HG03196 (cell line): ENCODE measurements around the gene ITGB4.
"Not testable (repeated sequence)": the region's sequence is repeated elsewhere in the genome, so short reads cannot be mapped to it uniquely, and the experiment has no call there.

Experiments
- ATAC-seq: cut with Tn5 transposase; IDR thresholded peaks from one replicate; pipeline ENCODE4 v1.9.1; 2021; ENCODE audit not compliant: unreplicated experiment

Gene ITGB4

GRCh38 chr17:75752802-75753513 is 31.7 kb downstream of the ITGB4 start:
- ATAC-seq = no peak

GRCh38 chr17:75753514-75754377 is 32.5 kb downstream of the ITGB4 start:
- ATAC-seq = peak; percentile 59

DNA sequence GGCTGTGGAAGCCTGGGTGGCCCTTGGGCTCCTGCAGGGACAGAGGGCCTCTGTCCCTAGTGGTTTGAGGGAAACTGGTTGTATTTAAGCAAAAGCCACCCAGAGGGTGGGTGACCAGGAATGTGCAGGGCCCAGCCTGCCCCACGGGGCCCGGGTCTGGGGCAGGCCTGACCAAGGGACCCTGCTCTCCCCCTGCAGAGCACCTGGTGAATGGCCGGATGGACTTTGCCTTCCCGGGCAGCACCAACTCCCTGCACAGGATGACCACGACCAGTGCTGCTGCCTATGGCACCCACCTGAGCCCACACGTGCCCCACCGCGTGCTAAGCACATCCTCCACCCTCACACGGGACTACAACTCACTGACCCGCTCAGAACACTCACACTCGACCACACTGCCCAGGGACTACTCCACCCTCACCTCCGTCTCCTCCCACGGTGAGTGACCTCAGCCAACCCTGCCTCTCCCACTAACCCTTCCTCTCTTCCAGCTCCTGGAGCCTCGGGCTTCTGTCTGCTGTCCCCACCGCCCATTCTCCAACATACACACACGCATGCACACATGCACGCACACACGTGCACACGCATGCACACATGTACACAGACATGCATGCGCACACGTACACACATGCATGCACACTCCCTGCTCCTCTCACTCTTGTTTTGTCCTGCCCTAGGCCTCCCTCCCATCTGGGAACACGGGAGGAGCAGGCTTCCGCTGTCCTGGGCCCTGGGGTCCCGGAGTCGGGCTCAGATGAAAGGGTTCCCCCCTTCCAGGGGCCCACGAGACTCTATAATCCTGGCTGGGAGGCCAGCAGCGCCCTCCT is 33.3 kb downstream of the ITGB4 start:
- no peak for ATAC-seq

GRCh38 chr17:75755205-75755901 is 34.1 kb downstream of the ITGB4 start:
- no peak for ATAC-seq

GRCh38 chr17:75755990-75756389 is 34.7 kb downstream of the ITGB4 start:
- no peak for ATAC-seq

DNA sequence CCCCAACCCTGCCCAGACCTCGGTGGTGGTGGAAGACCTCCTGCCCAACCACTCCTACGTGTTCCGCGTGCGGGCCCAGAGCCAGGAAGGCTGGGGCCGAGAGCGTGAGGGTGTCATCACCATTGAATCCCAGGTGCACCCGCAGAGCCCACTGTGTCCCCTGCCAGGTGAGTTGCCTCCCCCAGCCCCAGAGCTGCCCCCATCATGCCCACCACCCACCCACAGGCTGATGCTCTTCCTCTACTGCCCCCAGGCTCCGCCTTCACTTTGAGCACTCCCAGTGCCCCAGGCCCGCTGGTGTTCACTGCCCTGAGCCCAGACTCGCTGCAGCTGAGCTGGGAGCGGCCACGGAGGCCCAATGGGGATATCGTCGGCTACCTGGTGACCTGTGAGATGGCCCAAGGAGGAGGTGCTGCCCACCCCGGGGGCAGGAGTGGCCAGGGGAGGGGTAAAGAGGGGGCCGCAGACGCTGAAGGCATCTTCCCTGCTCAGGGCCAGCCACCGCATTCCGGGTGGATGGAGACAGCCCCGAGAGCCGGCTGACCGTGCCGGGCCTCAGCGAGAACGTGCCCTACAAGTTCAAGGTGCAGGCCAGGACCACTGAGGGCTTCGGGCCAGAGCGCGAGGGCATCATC is 35.3 kb downstream of the ITGB4 start:
- no peak for ATAC-seq

GRCh38 chr17:75757086-75757681 is 35.9 kb downstream of the ITGB4 start:
- ATAC-seq = no peak

DNA sequence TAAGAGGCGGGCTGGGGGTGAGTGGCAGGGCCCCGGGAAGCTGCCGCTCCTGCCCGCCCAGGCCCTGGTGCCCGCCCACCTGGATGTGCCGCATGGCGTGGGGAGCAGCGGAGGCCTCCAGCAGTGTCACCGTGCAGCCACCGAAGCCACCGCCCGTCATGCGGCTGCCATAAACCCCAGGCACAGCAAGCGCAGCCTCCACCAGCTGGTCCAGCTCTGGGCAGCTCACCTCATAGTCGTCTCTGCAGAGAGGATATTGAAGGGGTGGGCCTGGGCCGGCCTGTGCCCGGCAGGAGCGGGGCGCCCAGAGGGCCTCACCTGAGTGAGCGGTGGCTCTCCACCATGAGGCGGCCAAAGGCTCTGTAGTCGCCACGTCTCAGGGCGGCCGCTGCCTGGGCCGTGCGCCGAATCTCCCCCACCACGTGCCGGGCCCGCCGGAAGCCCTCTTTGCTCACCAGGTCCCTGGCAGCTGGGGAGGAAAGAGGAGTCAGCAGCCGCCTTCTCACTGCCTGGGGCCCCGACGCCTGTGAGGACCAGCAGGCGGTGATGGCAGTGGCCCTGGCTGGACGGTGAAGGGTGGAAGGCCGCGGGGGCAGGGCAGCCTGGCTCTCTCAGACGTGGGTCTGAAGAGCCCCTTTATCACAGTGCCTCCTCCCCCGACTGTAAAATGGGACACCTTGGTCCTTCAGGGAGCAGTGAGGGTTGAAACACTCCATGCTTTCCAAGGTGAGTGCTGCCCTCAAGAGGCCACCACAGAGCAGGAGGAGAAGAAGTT is 37.1 kb downstream of the ITGB4 start:
- ATAC-seq = no peak

DNA sequence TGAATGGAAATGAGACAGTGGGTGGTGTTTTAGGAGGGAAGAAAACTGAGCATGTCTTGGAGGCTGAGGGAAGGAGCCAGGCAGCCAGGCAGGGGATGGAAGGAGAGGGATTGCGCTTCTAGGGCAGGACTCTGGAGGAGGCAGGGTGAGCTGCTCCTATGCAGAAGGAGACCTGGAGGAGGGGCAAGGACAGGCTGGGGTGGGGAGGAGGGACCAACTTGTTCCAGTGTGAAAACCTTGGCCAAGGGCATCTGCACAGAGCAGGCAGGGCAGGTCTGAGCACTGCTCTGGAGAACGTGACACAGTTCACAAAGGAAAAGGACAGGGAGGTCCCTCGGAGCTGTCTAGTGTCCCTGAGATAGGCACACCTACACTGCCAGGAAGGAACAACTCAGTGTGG is 38.2 kb downstream of the ITGB4 start:
- ATAC-seq = no peak

DNA sequence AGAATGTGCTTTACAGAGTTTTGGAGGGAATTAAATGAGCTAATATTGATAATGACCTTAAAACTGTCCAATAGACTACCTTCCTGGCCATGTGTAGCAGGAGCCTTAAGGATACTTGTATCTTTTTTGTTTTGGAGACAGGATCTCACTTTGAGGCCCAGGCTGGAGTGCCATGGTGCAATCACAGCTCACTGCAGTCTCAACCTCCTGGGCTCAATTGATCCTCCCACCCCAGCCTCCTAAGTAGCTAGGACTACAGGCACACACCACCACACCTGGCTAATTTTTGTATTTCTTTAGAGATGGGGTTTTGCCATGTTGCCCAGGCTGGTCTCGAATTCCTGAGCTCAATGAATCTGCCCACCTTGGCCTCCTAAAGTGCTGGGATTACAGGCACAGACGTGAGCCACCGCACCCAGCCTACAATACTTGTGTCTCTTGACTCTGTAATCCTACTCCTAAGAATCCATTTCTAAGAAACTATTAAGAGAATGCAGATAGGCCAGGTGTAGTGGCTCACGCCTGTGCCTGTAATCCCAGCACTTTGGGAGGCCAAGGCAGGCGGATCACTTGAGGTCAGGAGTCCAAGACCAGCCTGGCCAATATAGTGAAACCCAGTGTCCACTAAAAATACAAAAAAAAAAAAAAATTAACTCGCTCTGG is 38.9 kb downstream of the ITGB4 start:
- not testable (repeated sequence) for ATAC-seq

DNA sequence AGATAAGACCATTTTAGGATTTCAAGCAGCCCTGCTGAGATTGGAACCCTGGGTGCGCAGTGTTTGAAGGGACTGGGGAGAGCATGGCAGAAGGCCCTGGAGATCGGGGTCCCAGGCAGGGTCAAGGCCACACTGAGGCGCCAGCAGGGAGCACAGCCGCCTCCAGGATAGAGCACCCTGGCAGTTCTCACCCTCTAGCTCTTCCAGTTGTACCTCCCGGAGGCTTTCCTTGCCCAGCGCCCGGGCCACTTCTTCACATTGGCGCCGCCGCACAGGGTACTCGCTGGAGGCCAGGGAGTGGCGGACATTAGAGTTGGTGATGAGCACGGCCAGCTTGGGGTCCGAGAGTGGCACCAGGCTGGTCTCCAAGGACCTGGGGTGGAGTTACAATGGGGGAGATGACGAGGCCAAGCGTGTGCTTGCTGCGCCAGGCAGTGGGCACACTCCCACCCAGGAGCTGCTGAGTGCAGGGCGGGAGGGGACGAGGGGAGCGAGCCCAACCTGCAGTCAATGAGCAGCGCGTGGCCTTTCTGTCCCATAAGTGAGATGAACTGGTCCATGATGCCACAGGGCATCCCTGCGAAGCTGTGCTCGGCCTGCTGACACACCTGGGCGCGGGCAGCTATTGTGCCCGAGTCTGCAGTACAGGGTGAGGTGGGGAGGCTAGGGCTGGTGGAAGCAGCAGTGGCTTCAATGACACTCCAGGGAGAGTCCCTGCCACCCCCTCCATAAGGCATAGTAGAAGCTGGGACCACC is 41.4 kb downstream of the ITGB4 start:
- no peak for ATAC-seq

DNA sequence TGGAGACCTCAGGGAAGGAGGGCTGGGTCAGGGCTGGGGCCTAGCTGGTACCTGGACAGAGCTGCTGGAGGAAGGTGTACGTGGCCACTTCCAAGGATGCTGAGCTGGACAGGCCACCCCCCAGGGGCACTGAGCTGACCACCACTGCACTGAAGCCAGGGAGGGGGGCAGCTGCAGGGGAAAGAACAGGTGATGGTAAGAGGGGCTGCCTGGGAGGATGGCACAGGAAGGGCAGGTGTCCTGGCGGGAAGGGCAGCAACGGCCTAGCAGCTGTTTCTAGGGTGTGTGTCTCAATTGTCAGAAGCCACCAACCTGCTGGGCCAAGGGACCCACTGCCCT is 42.0 kb downstream of the ITGB4 start:
- no peak for ATAC-seq

DNA sequence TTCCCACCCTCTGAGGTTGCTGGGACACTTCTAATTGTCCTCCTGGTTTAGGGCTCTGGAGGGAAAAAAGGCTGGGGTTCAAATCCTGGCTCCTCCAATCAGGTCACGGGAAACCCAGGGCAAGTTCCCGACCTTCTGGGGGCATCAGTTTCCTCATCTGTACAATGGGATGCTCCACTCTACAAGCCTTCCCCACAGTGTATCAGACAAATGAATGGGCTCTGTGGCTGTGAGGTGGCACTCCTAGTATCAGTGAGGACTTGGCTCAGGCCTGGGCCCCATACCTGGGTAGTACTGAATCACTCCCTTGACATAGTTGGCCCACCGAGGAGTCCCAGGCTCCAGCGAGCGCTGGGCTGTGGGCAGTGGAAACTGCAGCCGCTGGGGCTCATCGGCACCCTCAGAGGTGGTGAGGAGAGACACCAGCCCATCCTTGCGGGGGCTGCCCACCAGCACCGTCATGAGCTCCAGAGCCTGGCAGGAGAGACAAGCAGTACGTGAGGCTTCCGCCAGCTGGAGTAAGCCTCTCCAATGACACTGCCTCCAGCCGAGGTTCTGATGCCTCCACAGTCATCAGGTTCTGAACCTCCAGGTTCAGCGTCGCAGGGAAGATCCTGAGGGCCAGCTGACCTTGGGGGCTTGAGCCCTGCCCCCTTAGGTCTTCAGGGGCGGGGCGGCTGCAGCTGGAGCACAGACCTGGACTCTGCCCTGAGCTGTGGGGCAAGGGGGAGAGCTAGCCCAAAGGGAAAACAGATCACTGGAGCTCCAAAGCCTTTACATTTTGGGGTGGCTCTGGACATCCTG is 42.6 kb downstream of the ITGB4 start:
- ATAC-seq = no peak

GRCh38 chr17:75764417-75764710 is 43.1 kb downstream of the ITGB4 start:
- ATAC-seq = no peak

GRCh38 chr17:75764711-75765421 is 43.6 kb downstream of the ITGB4 start, which contains the start of gene GALK1:
Gene GALK1, minus strand, starts transcription at chr17:75765192. Its CDS starts 56 bp downstream, at chr17:75765136.
- ATAC-seq = peak; percentile 47

GRCh38 chr17:75765981-75766380 is 44.7 kb downstream of the ITGB4 start:
- no peak for ATAC-seq

DNA sequence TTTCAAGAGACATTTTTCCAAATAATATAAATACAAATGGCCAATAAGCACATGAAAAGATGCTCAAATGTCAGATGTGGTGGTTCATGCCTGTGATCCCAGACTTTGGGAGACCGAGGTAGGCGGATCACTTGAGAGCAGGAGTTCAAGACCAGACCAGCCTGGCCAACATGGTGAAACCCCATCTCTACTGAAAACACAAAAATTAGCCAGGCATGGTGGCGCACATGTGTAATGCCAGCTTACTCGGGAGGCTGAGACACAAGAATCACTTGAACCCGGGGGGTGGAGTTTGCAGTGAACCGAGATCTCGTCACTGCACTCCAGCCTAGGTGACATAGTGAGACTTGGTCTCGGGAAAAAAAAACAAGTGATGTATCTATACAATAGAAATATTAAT is 46.6 kb downstream of the ITGB4 start:
- no peak for ATAC-seq
